Fibroblast of lung (primary cell): ENCODE results near the gene NTN3. TPM values are rescaled to one million over a fixed set of nuclear protein-coding genes. Genes with fewer than 3 reads are reported as not detected.
"Not testable (repeated sequence)": the region's sequence is repeated elsewhere in the genome, so short reads cannot be mapped to it uniquely, and the experiment has no call there.

Experiments
- DNase-seq, 2 donors: peaks; one replicate each; pipeline versions ENCODE4 v3.0.0 to v3.0.0-alpha.2; 2010; ENCODE audit warnings: low read depth in 2 of 2
- H2AFZ ChIP-seq: 2 replicates; pipeline ENCODE4 v1.5.1; 2012; ENCODE audit warnings: low read length, control low read depth, inconsistent platforms
- H3K27ac ChIP-seq: 2 replicates; pipeline ENCODE4 v1.5.1; 2011; ENCODE audit warnings: low read length, control low read depth; ENCODE audit not compliant: insufficient read depth
- H3K27me3 ChIP-seq: 2 replicates; pipeline ENCODE4 v1.5.1; 2011; ENCODE audit warnings: mild to moderate bottlenecking, low read length; ENCODE audit not compliant: control insufficient read depth, insufficient read depth
- H3K36me3 ChIP-seq: 2 replicates; pipeline ENCODE4 v1.5.1; 2011; ENCODE audit warnings: low read length; ENCODE audit not compliant: control insufficient read depth, insufficient read depth
- H3K4me1 ChIP-seq: 2 replicates; pipeline ENCODE4 v1.5.1; 2011; ENCODE audit warnings: low read length; ENCODE audit not compliant: control insufficient read depth, insufficient read depth; ENCODE audit errors: extremely low read depth
- H3K4me2 ChIP-seq: 2 replicates; pipeline ENCODE4 v1.5.1; 2011; ENCODE audit warnings: low read length, control low read depth; ENCODE audit not compliant: insufficient read depth; ENCODE audit errors: extremely low read depth
- H3K4me3 ChIP-seq, 4 experiments: fragments of 200-600 bp in 1 of 4; sonication (generic) in 1 of 4; replicated peaks in 1 of 4; 2 replicates each; pipeline ENCODE4 v1.5.1; 2011 to 2016; ENCODE audit warnings: low read length in 4 of 4, low read depth in 3 of 4, mild to moderate bottlenecking in 3 of 4, control low read depth in 2 of 4, inconsistent platforms in 1 of 4, mixed read lengths in 1 of 4; ENCODE audit not compliant: insufficient read depth in 1 of 4; ENCODE audit errors: control extremely low read depth in 1 of 4
- H3K79me2 ChIP-seq: 2 replicates; pipeline ENCODE4 v1.5.1; 2012; ENCODE audit warnings: mild to moderate bottlenecking, low read length, inconsistent platforms; ENCODE audit not compliant: control insufficient read depth, insufficient read depth
- H3K9ac ChIP-seq: 2 replicates; pipeline ENCODE4 v1.5.1; 2011; ENCODE audit warnings: mild to moderate bottlenecking, low read length, control low read depth; ENCODE audit not compliant: insufficient read depth
- H3K9me3 ChIP-seq: 2 replicates; pipeline ENCODE4 v1.5.1; 2012; ENCODE audit warnings: low read depth, low read length; ENCODE audit not compliant: control insufficient read depth, insufficient read depth
- H4K20me1 ChIP-seq: 2 replicates; pipeline ENCODE4 v1.5.1; 2011; ENCODE audit warnings: low read length; ENCODE audit not compliant: control insufficient read depth, insufficient read depth; ENCODE audit errors: extremely low read depth
- CTCF ChIP-seq, 2 donors: IDR thresholded peaks in 1 of 2; conservative IDR thresholded peaks in 1 of 2; 1 replicate in 1 of 2; 2 replicates in 1 of 2; pipeline ENCODE4 v1.5.1; 2011 to 2012; ENCODE audit warnings: low read length in 2 of 2, control low read depth in 1 of 2, inconsistent platforms in 1 of 2, low read depth in 1 of 2, mild to moderate bottlenecking in 1 of 2
- EZH2 ChIP-seq: IDR thresholded peaks from 2 replicates; pipeline ENCODE4 v1.5.1; 2012; ENCODE audit warnings: low read length, control low read depth, mild to moderate bottlenecking; ENCODE audit errors: missing control alignments
- polyA plus RNA-seq, 2 donors: library from polyadenylated mRNA; depleted of rRNA in 1 of 2; stranded (reverse) in 1 of 2; unstranded in 1 of 2; fragments of >200 nt; gene quantifications; 2 replicates each; pipeline ENCODE4 v1.2.1, GENCODE V29; 2011 to 2012; ENCODE audit warnings: missing spikeins in 1 of 2
- total RNA-seq: library from RNA; depleted of rRNA; stranded (reverse); fragments of >200 nt; gene quantifications from 2 replicates; pipeline ENCODE4 v1.2.1, GENCODE V29; 2014

Gene NTN3
- total and polyA plus RNA-seq, 2 donors (not counting 1 experiment from before 2014, with no cell fraction given) = 0.08 to 2.1 TPM

- Histone ChIP-seq H3K79me2 (peaks cover 32% of the 10 kb centered on the region), H3K9ac (no peak overlapping the region), H2AFZ (no peak overlapping the region), H3K27me3 (no peaks in the 10 kb centered on the region), H3K4me2 (no peak overlapping the region), H3K36me3 (peaks cover 24% of the 10 kb centered on the region), H3K27ac (no peak overlapping the region), H3K4me3 (no peak overlapping the region), H3K4me1 (peaks cover 7% of the 10 kb centered on the region), H4K20me1 (no peaks in the 10 kb centered on the region), H3K9me3 (no peaks in the 10 kb centered on the region)
- DNase-seq = no peak
- TF ChIP-seq CTCF (conservative IDR thresholded peaks at IDR 0.05 in 1 of 2, IDR thresholded peaks at IDR 0.05 in 1 of 2; ENCODE audit: low read depth in 1 of 2, low read length in 2 of 2) (peak in 1 of 2 donors; percentile 11), EZH2 (no peak)
Observed at GRCh38 chr16:2432286-2432685, 38.8 kb upstream of the NTN3 start.

- no peak overlapping the region for H3K27ac ChIP-seq
- H4K20me1 ChIP-seq = no peaks in the 10 kb centered on the region
- DNase-seq = no peak
- TF ChIP-seq CTCF (conservative IDR thresholded peaks at IDR 0.05 in 1 of 2, IDR thresholded peaks at IDR 0.05 in 1 of 2; ENCODE audit: low read depth in 1 of 2, low read length in 2 of 2) (no peak), EZH2 (no peak)
- peaks cover 32% of the 10 kb centered on the region for H3K79me2 ChIP-seq
- no peak overlapping the region for H3K4me2 ChIP-seq
- no peak overlapping the region for H3K9ac ChIP-seq
- no peak overlapping the region for H2AFZ ChIP-seq
- no peaks in the 10 kb centered on the region for H3K9me3 ChIP-seq
- no peaks in the 10 kb centered on the region for H3K27me3 ChIP-seq
- H3K4me1 ChIP-seq = peaks cover 7% of the 10 kb centered on the region
- no peak overlapping the region for H3K4me3 ChIP-seq
- H3K36me3 ChIP-seq = peaks cover 24% of the 10 kb centered on the region
Observed at GRCh38 chr16:2432801-2433505, 38.1 kb upstream of the NTN3 start.

- peaks cover 35% of the 10 kb centered on the region for H3K36me3 ChIP-seq
- H3K4me1 ChIP-seq, H3K27me3 ChIP-seq, H4K20me1 ChIP-seq, H2AFZ ChIP-seq, H3K4me2 ChIP-seq, H3K9ac ChIP-seq, H3K27ac ChIP-seq, H3K9me3 ChIP-seq, DNase-seq, H3K4me3 ChIP-seq: not testable (repeated sequence)
- peaks cover 23% of the 10 kb centered on the region for H3K79me2 ChIP-seq
Observed at GRCh38 chr16:2435236-2435635, 35.9 kb upstream of the NTN3 start.
